NCI-H2196 (cell line): Measurements from ENCODE around the gene KCNJ4.
"Not testable (repeated sequence)": the region's sequence is repeated elsewhere in the genome, so short reads cannot be mapped to it uniquely, and the experiment has no call there.

Experiments
- DNase-seq: peaks from one replicate; lab custom pipeline; 2025; ENCODE audit not compliant: unreplicated experiment; lab: John Stamatoyannopoulos, UW

KCNJ4 gene

GRCh38 chr22:38414009-38414395 lies 41.0 kb downstream of the KCNJ4 start:
- no peak for DNase-seq

- peak; percentile 18 for DNase-seq
These were observed 41.7 kb downstream of the KCNJ4 start for GRCh38 chr22:38413085-38414008.

- DNase-seq: no peak
These were observed 42.4 kb downstream of the KCNJ4 start for GRCh38 chr22:38412435-38413084.

GRCh38 chr22:38411016-38411415 lies 44.0 kb downstream of the KCNJ4 start:
- no peak for DNase-seq

- not testable (repeated sequence) for DNase-seq
These were observed 45.1 kb downstream of the KCNJ4 start for GRCh38 chr22:38409916-38410315.

GRCh38 chr22:38406617-38407016 lies 48.4 kb downstream of the KCNJ4 start:
- DNase-seq: no peak

- DNase-seq: no peak
These were observed 50.6 kb downstream of the KCNJ4 start for GRCh38 chr22:38404419-38404818.

- no peak for DNase-seq
These were observed 51.2 kb downstream of the KCNJ4 start for GRCh38 chr22:38403812-38404211.

GRCh38 chr22:38402204-38402603 lies 52.8 kb downstream of the KCNJ4 start:
- no peak for DNase-seq

- DNase-seq: no peak
These were observed 53.5 kb downstream of the KCNJ4 start for GRCh38 chr22:38401336-38402084.

- DNase-seq: not testable (repeated sequence)
These were observed 54.7 kb downstream of the KCNJ4 start for GRCh38 chr22:38400256-38400655.

- peak; percentile 68 for DNase-seq
These were observed 56.2 kb downstream of the KCNJ4 start for GRCh38 chr22:38398609-38399461.

- not testable (repeated sequence) for DNase-seq
These were observed 56.8 kb downstream of the KCNJ4 start for GRCh38 chr22:38398181-38398608.

GRCh38 chr22:38397189-38398085 lies 57.6 kb downstream of the KCNJ4 start:
- DNase-seq: no peak

GRCh38 chr22:38396440-38397069 lies 58.4 kb downstream of the KCNJ4 start:
- not testable (repeated sequence) for DNase-seq

- not testable (repeated sequence) for DNase-seq
These were observed 59.1 kb downstream of the KCNJ4 start for GRCh38 chr22:38395944-38396343.

- DNase-seq: not testable (repeated sequence)
These were observed 59.9 kb downstream of the KCNJ4 start for GRCh38 chr22:38394929-38395624.

GRCh38 chr22:38389428-38389818 lies 65.6 kb downstream of the KCNJ4 start:
- not testable (repeated sequence) for DNase-seq
